Endometrial microvascular endothelial cells (primary cell): ENCODE data around the gene PAPOLA. TPM values are rescaled to one million over a fixed set of nuclear protein-coding genes. Genes with fewer than 3 reads are reported as not detected.

Experiments used
- in situ Hi-C: cut with HindIII; loops from 2 replicates; pipeline ENCODE4 v1.10.0; 2017; ENCODE audit warnings: low sequenced_read_pairs, low pct_unique_long_range_greater_than_20kb; ENCODE audit errors: inconsistent ontology term
- total RNA-seq: library from RNA; depleted of rRNA; stranded (reverse); fragments of >200 nt; gene quantifications from one replicate; pipeline ENCODE4 v1.2.3, GENCODE V29; 2015; ENCODE audit errors: inconsistent ontology term

The PAPOLA gene
- total RNA-seq, 1 donor from 2014 or later = 92.6 TPM

- in situ Hi-C loops = no loop called here
These were observed 79.7 kb downstream of the PAPOLA start for GRCh38 chr14:96581902-96582301.

GRCh38 chr14:96582411-96582961, 80.3 kb downstream of the PAPOLA start:
- in situ Hi-C loops = no loop called here

- in situ Hi-C loops = no loop called here
These were observed 80.8 kb downstream of the PAPOLA start for GRCh38 chr14:96582995-96583394.

GRCh38 chr14:96583569-96584041, 81.4 kb downstream of the PAPOLA start:
- in situ Hi-C loops = no loop called here

- in situ Hi-C loops = no loop called here
These were observed 82.2 kb downstream of the PAPOLA start for GRCh38 chr14:96584199-96584906.

GRCh38 chr14:96584907-96585671, 82.9 kb downstream of the PAPOLA start:
- in situ Hi-C loops = no loop called here

GRCh38 chr14:96585672-96586013, 83.5 kb downstream of the PAPOLA start:
- in situ Hi-C loops = no loop called here

GRCh38 chr14:96586056-96586455, 83.9 kb downstream of the PAPOLA start:
- in situ Hi-C loops = no loop called here

GRCh38 chr14:96586921-96587822, 85.0 kb downstream of the PAPOLA start:
- in situ Hi-C loops = no loop called here

- in situ Hi-C loops = no loop called here
These were observed 85.7 kb downstream of the PAPOLA start for GRCh38 chr14:96587823-96588385.

GRCh38 chr14:96588410-96589257, 86.5 kb downstream of the PAPOLA start:
- in situ Hi-C loops = no loop called here

GRCh38 chr14:96589577-96589976, 87.4 kb downstream of the PAPOLA start:
- in situ Hi-C loops = no loop called here

GRCh38 chr14:96590190-96590864, 88.1 kb downstream of the PAPOLA start:
- in situ Hi-C loops = no loop called here

- in situ Hi-C loops = no loop called here
These were observed 90.6 kb downstream of the PAPOLA start for GRCh38 chr14:96592591-96593386.

GRCh38 chr14:96594961-96595360, 92.8 kb downstream of the PAPOLA start:
- in situ Hi-C loops = no loop called here

GRCh38 chr14:96597680-96598079, 95.5 kb downstream of the PAPOLA start:
- in situ Hi-C loops = no loop called here
